Measurements from ENCODE around the gene TPM2.
"Not testable (repeated sequence)": the region's sequence is repeated elsewhere in the genome, so short reads cannot be mapped to it uniquely, and the experiment has no call there.

TPM2 gene

GRCh38 chr9:35651956-35652828, 37.5 kb downstream of the TPM2 start:
- no peak for DNase-seq

GRCh38 chr9:35650341-35651158, 39.2 kb downstream of the TPM2 start, which contains the start of gene SIT1:
SIT1 (minus strand) TSS chr9:35650931; CDS start chr9:35650853, 78 bp downstream.
- no peak for DNase-seq

- no peak for DNase-seq
Observed at GRCh38 chr9:35649431-35650340, 40.0 kb downstream of the TPM2 start.

GRCh38 chr9:35646533-35647265, 43.0 kb downstream of the TPM2 start:
- DNase-seq: peak in 1 of 2 experiments; percentile 54

- no peak for DNase-seq
Observed at GRCh38 chr9:35646153-35646532, 43.6 kb downstream of the TPM2 start.

GRCh38 chr9:35645736-35646135, 44.0 kb downstream of the TPM2 start:
- DNase-seq: not testable (repeated sequence)

GRCh38 chr9:35643046-35643445, 46.7 kb downstream of the TPM2 start:
- DNase-seq: no peak

- not testable (repeated sequence) for DNase-seq
Observed at GRCh38 chr9:35641478-35641877, 48.2 kb downstream of the TPM2 start.

GRCh38 chr9:35640431-35640830, 49.3 kb downstream of the TPM2 start:
- DNase-seq: not testable (repeated sequence)

- no peak for DNase-seq
Observed at GRCh38 chr9:35639631-35640030, 50.1 kb downstream of the TPM2 start.

- not testable (repeated sequence) for DNase-seq
Observed at GRCh38 chr9:35639225-35639624, 50.5 kb downstream of the TPM2 start.

GRCh38 chr9:35638751-35639150, 51.0 kb downstream of the TPM2 start:
- DNase-seq: not testable (repeated sequence)

- not testable (repeated sequence) for DNase-seq
Observed at GRCh38 chr9:35637427-35637955, 52.2 kb downstream of the TPM2 start.

GRCh38 chr9:35636877-35637246, 52.9 kb downstream of the TPM2 start:
- not testable (repeated sequence) for DNase-seq

- DNase-seq: no peak
Observed at GRCh38 chr9:35636135-35636876, 53.4 kb downstream of the TPM2 start.

- no peak for DNase-seq
Observed at GRCh38 chr9:35635730-35636129, 54.0 kb downstream of the TPM2 start.

Data from SW 1271 (cell line).